Stimulated activated CD8-positive, alpha-beta memory T cell treated with anti-CD3 and anti-CD28 coated beads, Interleukin-4, amount 100 ng/mL, for 1 hour (primary cell): ENCODE data around the gene RNF213.
"Not testable (repeated sequence)": the region's sequence is repeated elsewhere in the genome, so short reads cannot be mapped to it uniquely, and the experiment has no call there.

Source experiments
- DNase-seq, 2 donors: peaks; one replicate each; pipeline ENCODE4 v3.0.0-alpha.2; 2020; ENCODE audit warnings: low read depth in 2 of 2, low spot score in 1 of 2

RNF213 gene

GRCh38 chr17:80388175-80388574 lies 127.5 kb downstream of the RNF213 start:
- DNase-seq, result no peak

DNA sequence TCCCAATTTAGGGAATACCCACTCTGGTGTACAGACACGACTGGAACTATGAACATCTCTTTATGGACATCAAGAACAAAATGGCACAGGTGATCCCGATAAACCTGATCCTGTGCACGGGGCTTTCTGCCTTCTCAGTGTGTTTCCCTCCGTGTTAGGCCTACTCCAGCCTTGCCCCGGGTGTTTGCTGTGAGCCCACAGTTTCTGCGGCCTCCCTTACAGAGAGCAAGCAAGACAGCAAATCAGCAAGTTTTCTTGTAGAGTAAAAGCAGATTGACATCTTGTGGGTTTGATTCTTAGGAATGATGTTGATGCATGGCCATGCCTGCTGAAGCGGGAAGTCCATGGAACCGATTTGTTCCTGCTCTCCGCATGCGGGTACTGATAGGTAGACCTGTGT lies 127.9 kb downstream of the RNF213 start:
- no peak for DNase-seq

GRCh38 chr17:80389011-80389995 lies 128.7 kb downstream of the RNF213 start:
- DNase-seq, result no peak

GRCh38 chr17:80393241-80393890 lies 132.7 kb downstream of the RNF213 start:
- DNase-seq, result no peak

DNA sequence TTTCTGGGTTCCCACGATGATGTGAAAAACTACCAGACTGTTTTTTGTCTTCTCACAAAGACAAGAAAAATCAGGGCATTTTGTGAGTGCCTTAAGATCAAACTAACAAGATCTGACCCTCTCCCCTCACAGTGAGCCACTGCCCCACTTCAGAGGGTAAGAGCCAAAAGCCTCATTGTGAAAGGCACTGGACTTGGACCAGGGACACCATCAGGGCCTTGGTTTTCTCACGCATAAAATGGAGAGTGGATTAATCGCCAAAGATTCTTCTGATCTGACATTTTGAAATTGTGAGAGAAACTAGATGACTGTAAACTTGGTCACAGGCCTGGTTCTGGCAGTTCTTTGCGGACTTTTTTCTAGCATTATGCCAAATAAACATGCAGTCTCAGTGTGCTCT lies 133.3 kb downstream of the RNF213 start:
- no peak for DNase-seq

GRCh38 chr17:80394629-80395216 lies 134.1 kb downstream of the RNF213 start:
- DNase-seq, result no peak

- DNase-seq, result no peak
These were observed 134.9 kb downstream of the RNF213 start for GRCh38 chr17:80395402-80396151.

GRCh38 chr17:80396157-80397033 lies 135.7 kb downstream of the RNF213 start:
- DNase-seq, result no peak

GRCh38 chr17:80397034-80397387 lies 136.4 kb downstream of the RNF213 start:
- DNase-seq, result no peak

DNA sequence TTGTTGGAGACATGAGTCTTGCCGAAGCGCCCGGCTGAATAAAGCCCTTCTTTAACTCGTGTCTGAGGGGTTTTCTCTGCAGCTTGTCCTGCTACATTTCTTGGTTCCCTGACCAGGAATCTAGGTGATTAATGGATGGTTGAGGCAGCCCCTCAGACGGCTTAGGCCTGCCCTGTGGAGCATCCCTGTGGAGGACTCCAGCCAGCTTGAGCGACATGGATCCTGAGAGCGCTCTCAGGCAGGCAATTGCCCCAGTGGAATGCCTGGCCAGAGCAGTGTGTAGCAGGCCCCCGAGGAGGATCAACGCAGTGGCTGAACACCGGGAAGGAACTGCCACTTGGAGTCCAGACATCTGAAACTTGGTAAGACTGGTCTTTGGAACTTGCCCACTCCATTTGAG lies 137.0 kb downstream of the RNF213 start:
- no peak for DNase-seq

DNA sequence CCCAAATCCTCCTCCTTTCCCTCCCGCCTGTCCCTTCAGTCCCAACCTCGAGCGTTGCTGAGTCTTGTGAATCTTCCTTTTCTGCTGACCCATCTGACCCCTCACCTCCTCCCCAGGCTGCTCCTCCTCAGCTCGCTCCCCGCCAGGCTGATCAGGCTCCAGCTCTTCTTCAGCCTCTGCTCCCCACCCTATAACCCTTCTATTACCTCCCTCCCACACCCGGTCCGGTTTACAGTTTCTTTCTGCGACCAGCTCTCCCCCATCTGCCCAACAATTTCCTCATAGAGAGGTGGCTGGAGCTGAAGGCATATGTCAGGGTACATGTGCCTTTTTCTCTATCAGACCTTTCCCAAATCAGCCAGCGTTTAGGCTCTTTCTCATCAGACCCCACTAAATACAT lies 140.4 kb downstream of the RNF213 start:
- DNase-seq, result not testable (repeated sequence)

DNA sequence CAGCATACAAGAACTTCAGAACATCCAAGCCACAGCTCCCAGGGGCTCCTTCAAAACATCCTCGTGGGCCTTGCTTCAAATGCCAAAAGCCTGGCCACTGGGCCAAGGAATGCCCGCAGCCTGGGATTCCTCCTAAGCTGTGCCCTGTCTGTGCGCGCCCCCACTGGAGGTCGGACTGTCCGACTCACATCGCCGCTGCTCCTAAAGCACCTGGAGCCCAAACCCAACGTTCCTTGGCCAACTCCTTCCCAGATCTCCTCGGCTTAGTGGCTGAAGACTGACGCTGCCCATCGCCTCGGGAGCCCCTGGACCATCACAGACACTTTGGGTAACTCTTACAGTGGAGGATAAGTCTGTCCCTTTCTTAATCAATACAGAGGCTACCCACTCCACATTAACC lies 141.4 kb downstream of the RNF213 start:
- DNase-seq, result not testable (repeated sequence)

GRCh38 chr17:80402959-80403358 lies 142.3 kb downstream of the RNF213 start:
- no peak for DNase-seq

DNA sequence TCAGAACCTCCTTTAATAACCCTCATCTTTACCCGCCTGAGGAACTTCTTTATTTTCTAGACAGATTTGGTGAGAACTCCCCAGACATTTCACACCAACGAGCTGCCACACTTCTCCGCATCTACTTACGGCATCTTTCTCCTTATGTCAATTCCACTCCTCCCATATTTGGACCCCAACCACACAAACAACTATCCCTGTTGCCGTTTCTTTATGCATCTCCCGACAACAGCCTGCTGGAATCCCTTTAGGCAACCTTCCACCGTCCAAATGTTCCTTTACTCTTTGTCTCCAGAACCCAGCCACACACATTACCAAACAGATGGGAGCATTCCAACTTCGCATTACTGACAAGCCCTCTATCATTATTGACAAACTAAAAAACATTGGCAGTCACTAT lies 145.5 kb downstream of the RNF213 start:
- no peak for DNase-seq

DNA sequence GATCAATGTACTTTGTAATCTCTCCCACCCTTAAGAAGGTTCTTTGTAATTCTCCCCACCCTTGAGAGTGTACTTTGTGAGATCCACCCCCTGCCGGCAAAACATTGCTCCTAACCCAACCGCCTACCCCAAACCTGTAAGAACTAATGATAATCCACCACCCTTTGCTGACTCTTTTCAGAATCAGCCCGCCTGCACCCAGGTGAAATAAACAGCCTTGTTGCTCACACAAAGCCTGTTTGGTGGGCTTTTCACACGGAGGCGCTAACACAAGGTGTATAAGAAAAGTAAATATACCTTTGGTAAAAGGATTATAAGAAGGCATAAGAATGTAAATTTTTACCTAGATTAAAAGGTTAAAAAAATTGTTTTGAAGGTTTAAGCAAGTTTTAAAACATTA lies 147.3 kb downstream of the RNF213 start:
- not testable (repeated sequence) for DNase-seq

- DNase-seq, result no peak
These were observed 148.2 kb downstream of the RNF213 start for GRCh38 chr17:80408872-80409271.

GRCh38 chr17:80409626-80410025 lies 149.0 kb downstream of the RNF213 start:
- DNase-seq, result no peak

DNA sequence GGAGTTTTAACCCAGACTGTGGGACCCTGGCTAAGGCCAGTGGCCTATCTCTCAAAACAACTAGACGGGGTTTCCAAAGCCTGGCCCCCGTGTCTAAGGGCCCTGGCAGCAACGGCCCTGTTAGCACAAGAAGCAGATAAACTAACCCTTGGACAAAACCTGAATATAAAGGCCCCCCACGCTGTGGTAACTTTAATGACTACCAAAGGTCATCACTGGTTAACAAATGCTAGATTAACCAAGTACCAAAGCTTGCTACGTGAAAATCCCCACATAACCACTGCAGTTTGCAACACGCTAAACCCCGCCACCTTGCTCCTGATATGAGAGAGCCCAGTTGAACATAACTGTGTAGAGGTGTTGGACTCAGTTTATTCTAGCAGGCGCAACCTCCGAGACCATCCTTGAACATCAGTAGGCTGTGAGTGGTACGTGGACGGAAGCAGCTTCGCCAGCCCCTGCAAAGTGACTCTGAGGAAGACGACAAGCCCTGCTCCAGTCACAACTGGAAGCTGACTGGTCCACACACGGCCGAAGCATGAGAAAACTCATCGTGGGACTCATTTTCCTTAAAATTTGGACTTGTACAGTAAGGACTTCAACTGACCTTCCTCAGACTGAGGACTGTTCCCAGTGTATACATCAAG lies 149.9 kb downstream of the RNF213 start:
- DNase-seq, result not testable (repeated sequence)

- DNase-seq, result no peak
These were observed 153.3 kb downstream of the RNF213 start for GRCh38 chr17:80413771-80414507.
